NCI-H82 treated with DMSO at 0.1 percent for 48 hours (cell line): Measurements from ENCODE around the gene ARHGAP10.

Source experiments
- DNase-seq: peaks from one replicate; lab custom pipeline; 2025; ENCODE audit not compliant: unreplicated experiment; lab: John Stamatoyannopoulos, UW

ARHGAP10 gene

GRCh38 chr4:148023512-148024181 lies 291.8 kb downstream of the ARHGAP10 start:
- no peak for DNase-seq

GRCh38 chr4:148025981-148026380 lies 294.1 kb downstream of the ARHGAP10 start:
- no peak for DNase-seq

GRCh38 chr4:148027201-148027600 lies 295.3 kb downstream of the ARHGAP10 start:
- no peak for DNase-seq

GRCh38 chr4:148029781-148030180 lies 297.9 kb downstream of the ARHGAP10 start:
- DNase-seq, result no peak

- no peak for DNase-seq
Observed at GRCh38 chr4:148030193-148030873, 298.4 kb downstream of the ARHGAP10 start.

- DNase-seq, result no peak
Observed at GRCh38 chr4:148034813-148035212, 302.9 kb downstream of the ARHGAP10 start.

- DNase-seq, result no peak
Observed at GRCh38 chr4:148041606-148042329, 309.9 kb downstream of the ARHGAP10 start.

- DNase-seq, result no peak
Observed at GRCh38 chr4:148044089-148044911, 312.4 kb downstream of the ARHGAP10 start.

- peak; percentile 12 for DNase-seq
Observed at GRCh38 chr4:148044912-148045352, 313.0 kb downstream of the ARHGAP10 start.

GRCh38 chr4:148048598-148048997 lies 316.7 kb downstream of the ARHGAP10 start:
- DNase-seq, result no peak

- DNase-seq, result no peak
Observed at GRCh38 chr4:148051403-148051802, 319.5 kb downstream of the ARHGAP10 start.

- DNase-seq, result peak; percentile 18
Observed at GRCh38 chr4:148052448-148052847, 320.6 kb downstream of the ARHGAP10 start.

- DNase-seq, result peak; percentile 77
Observed at GRCh38 chr4:148053298-148054003, 321.6 kb downstream of the ARHGAP10 start.

GRCh38 chr4:148054275-148054674 lies 322.4 kb downstream of the ARHGAP10 start:
- DNase-seq, result peak; percentile 92

- no peak for DNase-seq
Observed at GRCh38 chr4:148055844-148056243, 324.0 kb downstream of the ARHGAP10 start.

GRCh38 chr4:148056879-148057278 lies 325.0 kb downstream of the ARHGAP10 start:
- no peak for DNase-seq

GRCh38 chr4:148057516-148057915 lies 325.6 kb downstream of the ARHGAP10 start:
- DNase-seq, result no peak

- no peak for DNase-seq
Observed at GRCh38 chr4:148057984-148058859, 326.3 kb downstream of the ARHGAP10 start.

GRCh38 chr4:148059617-148060180 lies 327.8 kb downstream of the ARHGAP10 start:
- no peak for DNase-seq
